ENCODE results near the gene RAB23. TPM values are rescaled to one million over a fixed set of nuclear protein-coding genes. Genes with fewer than 3 reads are reported as not detected.

The RAB23 gene
- total RNA-seq, 4 donors from 2014 or later, result 4.7 to 9.8 (median 6.9) TPM

DNA sequence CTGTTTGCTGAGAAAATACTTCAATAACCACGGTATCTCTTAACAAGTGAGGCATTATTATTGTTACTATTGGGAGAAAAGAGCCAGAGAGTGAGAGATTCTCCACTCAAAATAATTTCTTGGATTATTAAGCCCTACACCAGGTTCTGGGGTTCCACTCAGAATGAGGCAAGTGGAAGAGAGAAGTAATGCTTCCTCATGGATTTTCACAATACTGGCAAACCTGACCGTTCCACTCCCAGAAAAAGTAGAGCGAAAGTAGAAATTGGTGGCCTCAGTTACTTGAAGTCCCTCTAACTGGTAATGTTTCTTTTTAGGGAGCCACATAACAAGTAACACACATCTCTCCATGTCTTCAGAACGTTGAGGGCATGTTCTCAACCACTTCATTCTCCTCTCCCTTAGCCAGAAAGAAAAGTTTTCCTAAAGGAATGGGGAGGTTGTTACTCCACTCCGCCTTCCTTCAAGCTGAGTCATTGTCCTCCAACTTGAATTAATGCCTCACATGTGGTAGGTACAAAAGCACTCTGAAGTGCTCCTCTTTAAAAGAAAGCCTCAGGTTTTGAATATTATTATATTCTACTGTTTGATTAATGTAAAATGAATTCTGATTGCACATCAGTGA lies 48.1 kb downstream of the RAB23 start:
- intact Hi-C loops (cut with DNase I; ENCODE audit: low total_unique reads), result no loop called here

DNA sequence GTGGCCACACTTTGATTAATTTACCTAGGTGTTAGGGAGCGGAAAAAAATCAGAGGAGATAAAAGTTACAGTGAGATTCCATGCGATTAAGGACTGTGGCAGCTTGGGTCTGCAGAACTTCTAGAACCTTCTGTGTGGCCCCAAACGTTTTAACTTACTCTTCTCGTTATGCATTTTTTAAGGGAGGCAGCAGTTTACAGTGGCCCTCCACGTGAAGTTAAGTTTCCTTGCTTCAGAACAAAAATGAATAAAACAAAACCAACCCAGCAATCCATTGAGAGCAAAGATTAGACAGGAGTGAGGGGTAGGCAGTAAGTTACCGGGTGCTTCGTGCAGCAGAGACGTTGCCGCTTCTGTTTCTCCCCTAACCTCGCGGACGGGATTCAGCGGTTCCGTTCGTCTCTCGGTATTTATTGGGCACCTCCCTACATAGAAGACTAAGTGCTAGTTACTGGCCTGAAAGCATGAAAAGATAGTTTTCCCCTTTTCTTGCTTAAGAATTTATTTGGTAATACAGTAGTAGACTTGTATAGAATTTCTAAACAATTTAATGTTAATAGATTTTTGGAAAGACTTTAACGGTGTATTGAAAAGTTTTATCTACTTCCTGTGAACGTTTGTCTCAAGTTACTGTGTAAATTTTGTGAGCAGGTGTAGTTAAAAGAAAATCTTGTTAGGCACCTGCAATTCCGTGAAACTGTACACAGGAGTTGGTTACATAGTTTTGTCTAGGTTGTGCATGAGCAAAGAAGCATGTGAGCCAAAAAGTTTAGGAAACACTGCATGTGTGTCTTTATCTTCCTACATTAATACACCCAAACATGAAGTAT lies 48.8 kb downstream of the RAB23 start:
- WGBS, 2 donors, result 21 to 31% methylated on average over 19 of the region's 19 CpGs

More for the DNA sequence above, 48.1 kb downstream of the RAB23 start:
- 55 to 61% methylated on average over 5 of the region's 5 CpGs for WGBS, 2 donors
- DNase-seq (ENCODE audit: low spot score in 2 of 2), result no peak
- no peak for TF ChIP-seq POLR2A (IDR thresholded peaks at IDR 0.05)
- TF ChIP-seq, protein P1, sequence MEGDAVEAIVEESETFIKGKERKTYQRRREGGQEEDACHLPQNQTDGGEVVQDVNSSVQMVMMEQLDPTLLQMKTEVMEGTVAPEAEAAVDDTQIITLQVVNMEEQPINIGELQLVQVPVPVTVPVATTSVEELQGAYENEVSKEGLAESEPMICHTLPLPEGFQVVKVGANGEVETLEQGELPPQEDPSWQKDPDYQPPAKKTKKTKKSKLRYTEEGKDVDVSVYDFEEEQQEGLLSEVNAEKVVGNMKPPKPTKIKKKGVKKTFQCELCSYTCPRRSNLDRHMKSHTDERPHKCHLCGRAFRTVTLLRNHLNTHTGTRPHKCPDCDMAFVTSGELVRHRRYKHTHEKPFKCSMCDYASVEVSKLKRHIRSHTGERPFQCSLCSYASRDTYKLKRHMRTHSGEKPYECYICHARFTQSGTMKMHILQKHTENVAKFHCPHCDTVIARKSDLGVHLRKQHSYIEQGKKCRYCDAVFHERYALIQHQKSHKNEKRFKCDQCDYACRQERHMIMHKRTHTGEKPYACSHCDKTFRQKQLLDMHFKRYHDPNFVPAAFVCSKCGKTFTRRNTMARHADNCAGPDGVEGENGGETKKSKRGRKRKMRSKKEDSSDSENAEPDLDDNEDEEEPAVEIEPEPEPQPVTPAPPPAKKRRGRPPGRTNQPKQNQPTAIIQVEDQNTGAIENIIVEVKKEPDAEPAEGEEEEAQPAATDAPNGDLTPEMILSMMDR (IDR thresholded peaks at IDR 0.05), result no peak
- H3K4me3 ChIP-seq (ENCODE audit: low read depth, poor library complexity, severe bottlenecking), result no peak overlapping the region

DNA sequence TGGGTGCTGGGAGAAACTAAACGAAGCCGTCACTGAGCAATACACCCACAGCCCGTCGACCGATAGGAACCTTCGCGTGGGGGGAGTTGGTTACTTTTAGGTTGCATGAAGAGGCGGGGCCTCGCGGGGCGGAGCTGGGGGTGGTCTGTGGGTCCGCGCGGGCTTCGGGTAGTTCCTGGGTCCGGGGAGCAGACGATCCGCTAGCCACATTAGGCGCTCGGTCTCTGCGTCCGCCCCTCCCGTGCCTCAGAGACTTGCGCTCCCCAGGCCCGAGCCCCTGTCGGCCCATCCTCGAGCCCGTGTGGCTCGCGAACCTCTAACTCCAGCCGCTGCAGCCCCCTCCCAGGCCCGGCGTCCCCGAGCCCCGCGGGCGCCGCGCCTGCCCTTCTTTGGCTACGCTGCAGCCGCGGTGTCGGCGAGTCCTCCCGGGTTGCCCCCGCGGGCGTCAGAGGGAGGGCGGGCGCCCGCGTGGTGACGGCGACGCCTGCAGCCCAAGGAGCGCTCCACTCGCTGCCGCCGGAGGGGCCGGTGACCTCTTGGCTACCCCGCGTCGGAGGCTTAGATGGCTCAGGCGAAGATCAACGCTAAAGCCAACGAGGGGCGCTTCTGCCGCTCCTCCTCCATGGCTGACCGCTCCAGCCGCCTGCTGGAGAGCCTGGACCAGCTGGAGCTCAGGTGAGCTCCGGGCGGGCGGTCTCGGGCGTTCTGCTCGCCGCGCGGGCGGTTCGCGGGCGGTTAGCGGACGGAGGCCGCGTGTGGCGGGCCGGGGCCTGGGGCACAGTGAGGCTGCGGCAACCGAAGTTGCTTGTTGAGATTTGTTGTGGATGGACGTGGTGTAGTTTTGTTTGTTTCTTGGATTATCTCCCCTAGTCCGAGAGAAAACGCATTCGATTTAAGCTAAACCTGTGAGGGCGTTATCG lies 49.7 kb downstream of the RAB23 start, which contains the start of gene BAG2:
Gene BAG2, plus strand, starts transcription at position 191 of the 920 bp plus-strand sequence. Its CDS starts 372 bp downstream, at position 563.
- TF ChIP-seq, protein P1 (IDR thresholded peaks at IDR 0.05), result no peak
- peak in 1 of 2 donors; percentile 22 for TF ChIP-seq POLR2A (IDR thresholded peaks at IDR 0.05)
- 1% methylated on average over 65 to 74 of the region's 97 CpGs for WGBS, 2 donors
- intact Hi-C loops (cut with DNase I; ENCODE audit: low total_unique reads), result no loop called here
- DNase-seq (ENCODE audit: low spot score in 2 of 2), result peak; percentile 81 to 97
- H3K4me3 ChIP-seq (ENCODE audit: low read depth, poor library complexity, severe bottlenecking), result peak within 1 kb of the TSS; percentile 54

More for the DNA sequence above, 48.8 kb downstream of the RAB23 start:
- peak overlapping the region; percentile 54 for H3K4me3 ChIP-seq (ENCODE audit: low read depth, poor library complexity, severe bottlenecking)
- no peak for TF ChIP-seq POLR2A (IDR thresholded peaks at IDR 0.05)
- TF ChIP-seq, protein P1 (IDR thresholded peaks at IDR 0.05), result no peak
- intact Hi-C loops (cut with DNase I; ENCODE audit: low total_unique reads), result no loop called here
- DNase-seq (ENCODE audit: low spot score in 2 of 2), result no peak

DNA sequence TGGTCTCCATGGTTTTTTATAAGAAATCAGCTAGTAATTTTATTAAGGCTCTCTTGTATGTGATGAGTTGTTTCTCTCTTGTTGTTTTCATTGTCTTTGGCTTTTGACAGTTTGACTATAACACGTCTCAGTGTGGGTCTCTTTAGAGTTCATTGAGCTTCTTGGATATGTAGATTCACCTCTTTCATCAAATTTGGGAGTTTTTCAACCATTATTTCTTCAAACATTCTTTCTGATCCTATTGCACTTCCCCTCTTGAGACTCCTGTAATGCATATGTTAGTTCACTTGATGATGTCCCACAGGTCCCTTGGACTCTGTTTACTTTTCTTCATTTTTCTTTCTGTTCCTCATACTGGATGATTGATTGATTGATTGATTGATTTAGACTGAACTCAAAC lies 57.0 kb downstream of the RAB23 start:
- intact Hi-C loops (cut with DNase I; ENCODE audit: low total_unique reads), result no loop called here

DNA sequence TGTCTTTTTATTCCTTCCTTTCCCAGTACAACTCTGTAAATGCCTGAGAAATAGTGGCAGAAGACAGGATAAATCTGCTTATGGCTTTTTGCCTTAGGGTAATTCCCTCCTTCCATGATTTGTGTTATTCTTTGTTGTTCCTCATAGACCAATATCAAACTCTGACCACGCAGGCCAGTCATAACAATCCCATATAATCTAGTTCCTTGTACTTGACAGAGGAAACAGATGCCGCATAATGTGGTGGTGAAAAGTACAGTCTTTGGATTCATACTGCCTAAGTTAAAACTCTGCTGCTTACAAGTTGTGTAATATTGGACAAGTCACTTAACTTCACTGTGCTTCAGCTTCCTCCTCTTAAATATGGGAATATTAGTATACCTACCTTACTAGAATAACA lies 58.2 kb downstream of the RAB23 start:
- H3K4me3 ChIP-seq (ENCODE audit: low read depth, poor library complexity, severe bottlenecking), result no peak overlapping the region
- no peak for DNase-seq (ENCODE audit: low spot score in 2 of 2)
- TF ChIP-seq, protein P1 (IDR thresholded peaks at IDR 0.05), result no peak
- no peak for TF ChIP-seq POLR2A (IDR thresholded peaks at IDR 0.05)
- intact Hi-C loops (cut with DNase I; ENCODE audit: low total_unique reads), result no loop called here
- WGBS, 2 donors, result 92 to 94% methylated on average over 2 of the region's 2 CpGs

More for the DNA sequence above, 57.0 kb downstream of the RAB23 start:
- 93 to 95% methylated on average over 1 of the region's 1 CpG for WGBS, 2 donors
- TF ChIP-seq POLR2A (IDR thresholded peaks at IDR 0.05), result no peak
- TF ChIP-seq, protein P1 (IDR thresholded peaks at IDR 0.05), result no peak
- DNase-seq (ENCODE audit: low spot score in 2 of 2), result no peak
- no peak overlapping the region for H3K4me3 ChIP-seq (ENCODE audit: low read depth, poor library complexity, severe bottlenecking)
